K562 (cell line): ENCODE data around the gene HOMEZ. TPM values are rescaled to one million over a fixed set of nuclear protein-coding genes. Genes with fewer than 3 reads are reported as not detected.

Experiments
- ARID4B ChIP-seq: sonication (generic); formaldehyde crosslinking; IDR thresholded peaks from 2 replicates; pipeline ENCODE4 v1.8.0; 2022; ENCODE audit warnings: mild to moderate bottlenecking, missing genetic modification reagents
- ETV1 ChIP-seq: fragments of 450-650 bp; conservative IDR thresholded peaks from 2 replicates; pipeline ENCODE4 v1.6.1; 2016; ENCODE audit warnings: missing genetic modification characterization, control low read depth, low read depth, missing compliant biosample characterization
- HCFC1 ChIP-seq: IDR thresholded peaks from 2 replicates; pipeline ENCODE4 v1.6.1; 2012; ENCODE audit warnings: low read depth, low read length, improper control_type of control experiment
- HLTF ChIP-seq: fragments of 450-650 bp; IDR thresholded peaks from 2 replicates; pipeline ENCODE4 v1.6.1; 2016
- KHSRP ChIP-seq: fragments of 450-650 bp; IDR thresholded peaks from 2 replicates; pipeline ENCODE4 v1.6.1; 2017
- NR2C1 ChIP-seq, 2 experiments: fragments of 450-650 bp; IDR thresholded peaks; 2 replicates each; pipeline ENCODE4 v1.6.1; 2017; ENCODE audit warnings: mild to moderate bottlenecking in 2 of 2, antibody characterized with exemption in 1 of 2, inconsistent platforms in 1 of 2, missing compliant biosample characterization in 1 of 2, missing genetic modification characterization in 1 of 2
- NR2C2 ChIP-seq, 2 experiments: fragments of 200-800 bp in 1 of 2; sonication (Bioruptor generic) in 1 of 2; sonication (generic) in 1 of 2; formaldehyde crosslinking in 1 of 2; IDR thresholded peaks; 2 replicates each; pipeline versions ENCODE4 v1.6.1 to v1.8.0; 2016 to 2022; ENCODE audit warnings: mild to moderate bottlenecking in 1 of 2, missing compliant biosample characterization in 1 of 2, missing genetic modification characterization in 1 of 2, missing genetic modification reagents in 1 of 2
- NR2F6 ChIP-seq: fragments of 450-650 bp; formaldehyde crosslinking; IDR thresholded peaks from 2 replicates; pipeline ENCODE4 v1.4.0; 2020; ENCODE audit warnings: mild to moderate bottlenecking
- PML ChIP-seq: IDR thresholded peaks from 2 replicates; pipeline ENCODE4 v1.6.1; 2012; ENCODE audit warnings: low read length, inconsistent platforms
- RBFOX2 ChIP-seq: fragments of 200-400 bp; formaldehyde crosslinking; IDR thresholded peaks from 2 replicates; pipeline ENCODE4 v1.6.1; 2017; ENCODE audit warnings: low read depth, mild to moderate bottlenecking, low read length, moderate library complexity
- TCF3 ChIP-seq: sonication (generic); formaldehyde crosslinking; IDR thresholded peaks from 2 replicates; pipeline ENCODE4 v1.4.0; 2020; ENCODE audit warnings: mild to moderate bottlenecking, missing genetic modification reagents
- TCF7L2 ChIP-seq: fragments of 150-350 bp; IDR thresholded peaks from 2 replicates; pipeline ENCODE4 v1.6.1; 2016; ENCODE audit warnings: low read depth, mild to moderate bottlenecking, low read length, moderate library complexity
- ZNF449 ChIP-seq: fragments of 250-450 bp; sonication (Bioruptor Pico); IDR thresholded peaks from 2 replicates; pipeline ENCODE4 v1.8.0; 2022; ENCODE audit warnings: moderate library complexity, mild to moderate bottlenecking, inconsistent platforms
- polyA plus RNA-seq, 8 experiments: library from polyadenylated mRNA; depleted of rRNA in 4 of 8; stranded (reverse) in 5 of 8; unstranded in 3 of 8; fragments of >200 nt; fragmentation: Nextera tagmentation in 2 of 8; fragmentation: Illumina TruSeq in 1 of 8; extraction: Ambion mirVana in 2 of 8; extraction: Trizol in 1 of 8; gene quantifications; 2 replicates each; pipeline versions ENCODE4 v1.2.1 to v1.2.3, GENCODE V29; 2011 to 2014; ENCODE audit warnings: inconsistent platforms in 1 of 8, missing spikeins in 1 of 8
- total RNA-seq, 7 experiments: library from RNA; depleted of rRNA in 6 of 7; stranded (reverse); fragments of >200 nt in 6 of 7; fragmentation: Illumina TruSeq in 2 of 7; extraction: Trizol in 2 of 7; gene quantifications; 2 replicates each; pipeline versions ENCODE4 v1.2.1 to v1.2.3, GENCODE V29; 2011 to 2021; ENCODE audit warnings: low replicate concordance in 1 of 7
- TF ChIP-seq, protein P1 (sequence below): fragments of 250-450 bp; sonication (Bioruptor Pico); IDR thresholded peaks from 2 replicates; pipeline ENCODE4 v1.5.0; 2021; ENCODE audit warnings: mild to moderate bottlenecking, borderline replicate concordance
- TF ChIP-seq, protein P2 (sequence below): sonication (generic); formaldehyde crosslinking; IDR thresholded peaks from 2 replicates; pipeline ENCODE4 v1.8.0; 2022; ENCODE audit warnings: mild to moderate bottlenecking, missing genetic modification reagents

The HOMEZ gene
- total and polyA plus RNA-seq, 9 of the 15 experiments (the other 6 are each of a cell fraction or from before 2014, with no cell fraction given) = 3.0 to 30.2 (median 16.9) TPM

DNA sequence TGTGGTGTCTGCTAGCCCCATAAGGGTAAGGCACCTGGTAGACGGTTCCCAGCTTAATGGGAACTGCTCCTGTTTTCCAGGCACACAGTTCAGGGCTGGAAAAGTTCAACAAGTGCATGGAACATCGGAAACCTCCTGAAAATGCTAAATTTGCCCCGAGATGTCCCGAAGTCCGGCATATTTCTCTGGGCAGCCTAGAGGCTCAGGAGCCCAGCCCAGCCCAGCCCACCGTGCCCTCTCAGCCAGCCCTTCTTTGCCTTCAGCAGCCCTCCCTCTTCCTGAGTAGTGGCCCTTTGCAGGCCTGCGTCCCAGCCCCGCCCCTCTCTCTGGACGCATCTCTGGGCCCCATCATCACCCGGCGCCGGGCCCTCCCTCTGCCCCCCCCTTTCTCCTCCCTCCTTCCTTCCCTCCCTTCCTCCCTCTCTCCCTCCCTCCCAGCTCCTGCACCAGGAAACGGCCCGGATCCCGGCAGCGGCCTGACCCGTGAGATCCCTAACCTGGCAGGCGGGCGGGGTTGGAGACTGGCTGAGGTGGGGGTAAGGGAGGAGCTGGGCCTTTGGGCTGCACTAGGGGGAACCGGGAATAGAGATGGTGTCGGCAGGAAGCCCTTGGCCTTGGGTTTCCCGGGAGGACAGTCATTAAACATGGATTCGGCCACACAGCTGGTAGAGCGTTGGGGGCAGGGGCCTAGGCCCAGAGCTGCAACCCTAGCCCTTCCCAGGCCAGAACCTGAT lies 20.6 kb upstream of the HOMEZ start, which contains the start of gene BCL2L2 (continued):
- no peak for TF ChIP-seq NR2C2 (CRISPR knock-in tag; IDR thresholded peaks at IDR 0.05)
- TF ChIP-seq NR2C2 (tag; IDR thresholded peaks at IDR 0.05) = peak; percentile 78
- peak; percentile 83 for TF ChIP-seq ETV1 (tag)
- TF ChIP-seq TCF7L2 = no peak
- TF ChIP-seq KHSRP = peak; percentile 78; the same call in 1 of the 2 replicates
- TF ChIP-seq, protein P1, sequence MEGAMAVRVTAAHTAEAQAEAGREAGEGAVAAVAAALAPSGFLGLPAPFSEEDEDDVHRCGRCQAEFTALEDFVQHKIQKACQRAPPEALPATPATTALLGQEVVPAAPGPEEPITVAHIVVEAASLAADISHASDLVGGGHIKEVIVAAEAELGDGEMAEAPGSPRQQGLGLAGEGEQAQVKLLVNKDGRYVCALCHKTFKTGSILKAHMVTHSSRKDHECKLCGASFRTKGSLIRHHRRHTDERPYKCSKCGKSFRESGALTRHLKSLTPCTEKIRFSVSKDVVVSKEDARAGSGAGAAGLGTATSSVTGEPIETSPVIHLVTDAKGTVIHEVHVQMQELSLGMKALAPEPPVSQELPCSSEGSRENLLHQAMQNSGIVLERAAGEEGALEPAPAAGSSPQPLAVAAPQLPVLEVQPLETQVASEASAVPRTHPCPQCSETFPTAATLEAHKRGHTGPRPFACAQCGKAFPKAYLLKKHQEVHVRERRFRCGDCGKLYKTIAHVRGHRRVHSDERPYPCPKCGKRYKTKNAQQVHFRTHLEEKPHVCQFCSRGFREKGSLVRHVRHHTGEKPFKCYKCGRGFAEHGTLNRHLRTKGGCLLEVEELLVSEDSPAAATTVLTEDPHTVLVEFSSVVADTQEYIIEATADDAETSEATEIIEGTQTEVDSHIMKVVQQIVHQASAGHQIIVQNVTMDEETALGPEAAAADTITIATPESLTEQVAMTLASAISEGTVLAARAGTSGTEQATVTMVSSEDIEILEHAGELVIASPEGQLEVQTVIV = no peak
- no peak for TF ChIP-seq TCF3
- peak; percentile 89 for TF ChIP-seq ARID4B (CRISPR knock-in tag)
- TF ChIP-seq HCFC1 = peak; percentile 85
- no peak for TF ChIP-seq NR2F6 (CRISPR knock-in tag)
- peak; percentile 66; the same call in 1 of the 2 replicates for TF ChIP-seq HLTF
- TF ChIP-seq, protein P2, sequence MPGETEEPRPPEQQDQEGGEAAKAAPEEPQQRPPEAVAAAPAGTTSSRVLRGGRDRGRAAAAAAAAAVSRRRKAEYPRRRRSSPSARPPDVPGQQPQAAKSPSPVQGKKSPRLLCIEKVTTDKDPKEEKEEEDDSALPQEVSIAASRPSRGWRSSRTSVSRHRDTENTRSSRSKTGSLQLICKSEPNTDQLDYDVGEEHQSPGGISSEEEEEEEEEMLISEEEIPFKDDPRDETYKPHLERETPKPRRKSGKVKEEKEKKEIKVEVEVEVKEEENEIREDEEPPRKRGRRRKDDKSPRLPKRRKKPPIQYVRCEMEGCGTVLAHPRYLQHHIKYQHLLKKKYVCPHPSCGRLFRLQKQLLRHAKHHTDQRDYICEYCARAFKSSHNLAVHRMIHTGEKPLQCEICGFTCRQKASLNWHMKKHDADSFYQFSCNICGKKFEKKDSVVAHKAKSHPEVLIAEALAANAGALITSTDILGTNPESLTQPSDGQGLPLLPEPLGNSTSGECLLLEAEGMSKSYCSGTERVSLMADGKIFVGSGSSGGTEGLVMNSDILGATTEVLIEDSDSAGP = no peak
- peak; percentile 45; the same call in 1 of the 2 replicates for TF ChIP-seq PML
- TF ChIP-seq RBFOX2 = peak; percentile 79
- no peak for TF ChIP-seq NR2C1 (IDR thresholded peaks at IDR 0.05)
- 0 out of 2 replicates have a peak, but pooled peaks have one; percentile 27 for TF ChIP-seq NR2C1 (tag; IDR thresholded peaks at IDR 0.05)
- TF ChIP-seq ZNF449 (CRISPR knock-in tag) = no peak
